Neural cell (in vitro differentiated cells): ENCODE data around the gene ENOX1.

Experiments used
- CTCF ChIP-seq: fragments of 450-650 bp; IDR thresholded peaks from 2 replicates; pipeline ENCODE4 v1.5.1; 2014; ENCODE audit warnings: antibody characterized with exemption, mild to moderate bottlenecking, moderate library complexity; ENCODE audit not compliant: poor library complexity, severe bottlenecking
- EP300 ChIP-seq: fragments of 450-650 bp; conservative IDR thresholded peaks from 2 replicates; pipeline ENCODE4 v1.6.1; 2014; ENCODE audit warnings: antibody characterized with exemption, mild to moderate bottlenecking, moderate library complexity; ENCODE audit not compliant: poor library complexity, severe bottlenecking
- EZH2 ChIP-seq: fragments of 200-600, 300-800 bp; shearing (Covaris generic), sonication (generic); IDR thresholded peaks from 2 replicates; pipeline ENCODE4 v1.6.1; 2014; ENCODE audit warnings: antibody characterized with exemption, low read length, borderline replicate concordance, mild to moderate bottlenecking; ENCODE audit not compliant: insufficient read depth, poor library complexity, severe bottlenecking
- MXI1 ChIP-seq: fragments of 450-650 bp; conservative IDR thresholded peaks from 2 replicates; pipeline ENCODE4 v1.6.1; 2014; ENCODE audit warnings: antibody characterized with exemption, mild to moderate bottlenecking; ENCODE audit not compliant: poor library complexity, severe bottlenecking
- POLR2AphosphoS5 ChIP-seq: IDR thresholded peaks from 2 replicates; pipeline ENCODE4 v1.6.1; 2012

GRCh38 chr13:43776501-43777079 is 10.2 kb downstream of the ENOX1 start:
- TF ChIP-seq EZH2 (no peak), CTCF (no peak), MXI1 (no peak), POLR2AphosphoS5 (no peak), EP300 (no peak)
